H9 (cell line): ENCODE measurements around the gene SEMA3C. TPM values are rescaled to one million over a fixed set of nuclear protein-coding genes. Genes with fewer than 3 reads are reported as not detected.
A peak's percentile ranks its signal among the peaks of the same experiment; 100 is the strongest.

ENCODE experiments used
- DNase-seq: peaks from one replicate; pipeline ENCODE4 v3.0.0-alpha.2; 2017
- H2AFZ ChIP-seq: one replicate; pipeline ENCODE4 v1.6.1; 2013; ENCODE audit warnings: mild to moderate bottlenecking, low read length, control low read depth, moderate library complexity
- H2AK5ac ChIP-seq: 2 replicates; pipeline ENCODE4 v1.6.1; 2013; ENCODE audit warnings: low read length, control low read depth, mixed read lengths; ENCODE audit not compliant: insufficient read length
- H2BK120ac ChIP-seq: one replicate; pipeline ENCODE4 v1.6.1; 2013; ENCODE audit warnings: low read depth, mild to moderate bottlenecking, low read length, control low read depth, inconsistent platforms; ENCODE audit not compliant: poor library complexity, severe bottlenecking
- H2BK12ac ChIP-seq: 2 replicates; pipeline ENCODE4 v1.6.1; 2013; ENCODE audit warnings: low read length, control low read depth, mixed read lengths, low read depth; ENCODE audit not compliant: insufficient read length
- H2BK15ac ChIP-seq: 2 replicates; pipeline ENCODE4 v1.6.1; 2013; ENCODE audit warnings: low read depth, low read length, control low read depth
- H2BK20ac ChIP-seq: one replicate; pipeline ENCODE4 v1.6.1; 2013; ENCODE audit warnings: low read depth, mild to moderate bottlenecking, low read length, control low read depth, inconsistent platforms; ENCODE audit not compliant: poor library complexity, severe bottlenecking
- H2BK5ac ChIP-seq: 2 replicates; pipeline ENCODE4 v1.6.1; 2013; ENCODE audit warnings: low read length, control low read depth, mixed read lengths; ENCODE audit not compliant: insufficient read length
- H3K14ac ChIP-seq: 2 replicates; pipeline ENCODE4 v1.6.1; 2013; ENCODE audit warnings: low read length, control low read depth; ENCODE audit not compliant: insufficient read depth
- H3K18ac ChIP-seq: 2 replicates; pipeline ENCODE4 v1.6.1; 2013; ENCODE audit warnings: low read depth, mild to moderate bottlenecking, mixed read lengths, low read length, control low read depth; ENCODE audit not compliant: insufficient read length
- H3K23ac ChIP-seq: 2 replicates; pipeline ENCODE4 v1.6.1; 2013; ENCODE audit warnings: low read length, control low read depth, mixed read lengths, low read depth; ENCODE audit not compliant: insufficient read length
- H3K23me2 ChIP-seq: 2 replicates; pipeline ENCODE4 v1.6.1; 2013; ENCODE audit warnings: low read depth, mild to moderate bottlenecking, mixed read lengths, low read length, control low read depth; ENCODE audit not compliant: insufficient read length, poor library complexity, severe bottlenecking
- H3K27ac ChIP-seq: 2 replicates; pipeline ENCODE4 v1.5.1; 2013; ENCODE audit warnings: low read length, control low read depth, mixed read lengths, low read depth; ENCODE audit not compliant: insufficient read length
- H3K27me3 ChIP-seq: 2 replicates; pipeline ENCODE4 v1.6.1; 2013; ENCODE audit warnings: low read length, control low read depth, inconsistent platforms; ENCODE audit not compliant: insufficient read depth
- H3K4ac ChIP-seq: 2 replicates; pipeline ENCODE4 v1.6.1; 2013; ENCODE audit warnings: low read depth, mild to moderate bottlenecking, control low read depth, inconsistent platforms, low read length, moderate library complexity
- H3K4me1 ChIP-seq: 2 replicates; pipeline ENCODE4 v1.6.1; 2013; ENCODE audit warnings: low read length, control low read depth, inconsistent platforms; ENCODE audit not compliant: insufficient read depth
- H3K4me2 ChIP-seq: 2 replicates; pipeline ENCODE4 v1.6.1; 2013; ENCODE audit warnings: low read length, control low read depth, mixed read lengths; ENCODE audit not compliant: insufficient read length, insufficient read depth
- H3K56ac ChIP-seq: 2 replicates; pipeline ENCODE4 v1.6.1; 2013; ENCODE audit warnings: low read depth, mild to moderate bottlenecking, mixed read lengths, low read length, control low read depth; ENCODE audit not compliant: insufficient read length
- H3K79me1 ChIP-seq: 2 replicates; pipeline ENCODE4 v1.6.1; 2013; ENCODE audit warnings: low read depth, mild to moderate bottlenecking, moderate library complexity, low read length, control low read depth, inconsistent platforms; ENCODE audit not compliant: insufficient read depth, poor library complexity, severe bottlenecking
- H3K79me2 ChIP-seq: 2 replicates; pipeline ENCODE4 v1.6.1; 2013; ENCODE audit warnings: low read length, control low read depth, inconsistent platforms; ENCODE audit not compliant: insufficient read depth
- H3K9ac ChIP-seq: 2 replicates; pipeline ENCODE4 v1.6.1; 2013; ENCODE audit warnings: low read length, control low read depth, mixed read lengths; ENCODE audit not compliant: insufficient read length; ENCODE audit errors: extremely low read depth
- H3K9me3 ChIP-seq: one replicate; pipeline ENCODE4 v1.6.1; 2013; ENCODE audit warnings: low read depth, low read length, inconsistent platforms; ENCODE audit not compliant: control insufficient read depth
- H3T11ph ChIP-seq: one replicate; pipeline ENCODE4 v1.6.1; 2013; ENCODE audit warnings: mild to moderate bottlenecking, low read length, control low read depth, inconsistent platforms
- H4K20me1 ChIP-seq: one replicate; pipeline ENCODE4 v1.6.1; 2013; ENCODE audit not compliant: control insufficient read depth, insufficient read length, insufficient read depth
- H4K5ac ChIP-seq: 2 replicates; pipeline ENCODE4 v1.6.1; 2013; ENCODE audit warnings: low read depth, mild to moderate bottlenecking, mixed read lengths, low read length, control low read depth; ENCODE audit not compliant: insufficient read length
- H4K8ac ChIP-seq: replicated peaks from 2 replicates; pipeline ENCODE4 v1.6.1; 2013; ENCODE audit warnings: low read length, control low read depth, mixed read lengths, low read depth; ENCODE audit not compliant: insufficient read length
- H4K91ac ChIP-seq: 2 replicates; pipeline ENCODE4 v1.6.1; 2013; ENCODE audit warnings: low read depth, mild to moderate bottlenecking, moderate library complexity, mixed read lengths, low read length, control low read depth; ENCODE audit not compliant: insufficient read length
- H3K27ac Mint-ChIP-seq, 3 experiments: 2 replicates in 2 of 3; 3 replicates in 1 of 3; pipeline ENCODE4 v1.8.0; 2020 to 2021; ENCODE audit warnings: mixed read lengths in 3 of 3, mild to moderate bottlenecking in 1 of 3, moderate library complexity in 1 of 3
- H3K27me3 Mint-ChIP-seq: 2 replicates; pipeline ENCODE4 v1.8.0; 2021; ENCODE audit warnings: low read depth, mild to moderate bottlenecking, moderate library complexity, mixed read lengths
- H3K36me3 Mint-ChIP-seq, 3 experiments: 2 replicates in 2 of 3; 3 replicates in 1 of 3; pipeline ENCODE4 v1.8.0; 2020 to 2021; ENCODE audit warnings: low read depth in 3 of 3, mixed read lengths in 3 of 3; ENCODE audit not compliant: insufficient read depth in 1 of 3
- H3K4me1 Mint-ChIP-seq, 2 experiments: 2 replicates each; pipeline ENCODE4 v1.8.0; 2020; ENCODE audit warnings: mixed read lengths in 2 of 2
- H3K4me3 Mint-ChIP-seq, 2 experiments: 2 replicates in 1 of 2; 3 replicates in 1 of 2; pipeline ENCODE4 v1.8.0; 2020 to 2021; ENCODE audit warnings: mild to moderate bottlenecking in 2 of 2, mixed read lengths in 2 of 2, moderate library complexity in 1 of 2
- H3K9me3 Mint-ChIP-seq, 2 experiments: 2 replicates in 1 of 2; 3 replicates in 1 of 2; pipeline ENCODE4 v1.8.0; 2020; ENCODE audit warnings: mild to moderate bottlenecking in 2 of 2, mixed read lengths in 2 of 2, moderate library complexity in 1 of 2
- CTCF ChIP-seq: fragments of 200-600 bp; sonication (generic); conservative IDR thresholded peaks from 3 replicates; pipeline ENCODE4 v1.8.0; 2021; ENCODE audit warnings: antibody characterized with exemption, mild to moderate bottlenecking
- WGBS: extraction: QIAGEN DNeasy Blood & Tissue Kit; methylation state at CpG from one replicate; pipeline ENCODE4 v1.1.7; 2013; ENCODE audit warnings: missing lambda C conversion rate, low lambda C conversion rate, mixed read lengths; ENCODE audit not compliant: insufficient read length; ENCODE audit errors: extremely low coverage; 5-methylcytosine and 5-hydroxymethylcytosine counted together
- total RNA-seq: library from RNA; stranded (reverse); gene quantifications from 2 replicates; pipeline ENCODE4 v1.2.1, GENCODE V29; 2021

SEMA3C gene
- total RNA-seq, 1 experiment from 2014 or later: 1.6 TPM

GRCh38 chr7:80731281-80731680 is 187.6 kb downstream of the SEMA3C start:
- peak overlapping the region in 1 of 3 experiments; percentile 67; a peak in 3 of 7 replicates for H3K27ac Mint-ChIP-seq
- peaks cover 14 to 26% of the 10 kb centered on the region in 2 experiments for H3K4me1 Mint-ChIP-seq

More at GRCh38 chr7:80731281-80731680, 187.6 kb downstream of the SEMA3C start:
- Histone ChIP-seq H3K4me2 (no peak overlapping the region), H3K4me1 (no peaks in the 10 kb centered on the region), H3K23ac (no peak overlapping the region), H3K27me3 (no peaks in the 10 kb centered on the region; the same call in 1 of the 2 replicates), H3T11ph (no peak overlapping the region), H3K9me3 (no peaks in the 10 kb centered on the region), H4K20me1 (no peaks in the 10 kb centered on the region), H3K79me1 (no peaks in the 10 kb centered on the region), H2BK20ac (no peak overlapping the region), H3K9ac (no peak overlapping the region), H2BK120ac (no peak overlapping the region), H2BK5ac (no peak overlapping the region), H3K79me2 (no peaks in the 10 kb centered on the region), H3K4ac (no peak overlapping the region), H2AK5ac (no peak overlapping the region), H3K18ac (no peak overlapping the region), H3K14ac (no peak overlapping the region), H2BK15ac (no peak overlapping the region), H4K91ac (no peak overlapping the region), H4K8ac (no peak overlapping the region), H4K5ac (no peak overlapping the region), H3K23me2 (no peaks in the 10 kb centered on the region), H2AFZ (no peak overlapping the region), H2BK12ac (no peak overlapping the region), H3K56ac (no peak overlapping the region), H3K27ac (no peak overlapping the region)
- DNase-seq: no peak
- Mint-ChIP-seq H3K9me3 (no peaks in the 10 kb centered on the region; a peak in 1 of 5 replicates), H3K36me3 (no peaks in the 10 kb centered on the region), H3K4me3 (no peak overlapping the region), H3K27me3 (no peaks in the 10 kb centered on the region)
- no CpG with 5 or more reads among the region's 2 CpGs for WGBS
- TF ChIP-seq CTCF: no peak
